ENCODE measurements around the gene PLEK2. TPM values are rescaled to one million over a fixed set of nuclear protein-coding genes. Genes with fewer than 3 reads are reported as not detected.

PLEK2 gene
- total and polyA plus RNA-seq, 2 experiments from 2014 or later = 1.0 to 2.2 TPM

DNA sequence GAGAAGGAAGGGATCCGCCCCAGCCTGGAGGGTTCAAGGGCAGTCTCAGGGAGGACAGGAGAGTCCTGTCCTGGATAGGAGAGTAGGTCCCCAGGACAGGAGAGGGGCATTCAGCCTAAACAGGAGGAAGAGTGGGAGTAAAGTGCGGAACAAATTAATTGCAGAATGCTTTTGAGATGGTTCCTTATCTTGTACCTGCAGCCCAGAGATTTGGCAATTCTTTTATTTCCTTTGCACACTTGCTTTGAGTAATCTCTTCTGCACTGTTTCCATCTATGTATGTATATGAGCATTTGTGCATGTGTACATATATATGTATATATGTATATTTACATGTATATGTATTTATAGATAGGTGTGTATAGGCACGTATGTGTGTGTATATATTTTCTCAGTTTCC is 22.7 kb downstream of the PLEK2 start (continued):
- TF ChIP-seq, protein P1, sequence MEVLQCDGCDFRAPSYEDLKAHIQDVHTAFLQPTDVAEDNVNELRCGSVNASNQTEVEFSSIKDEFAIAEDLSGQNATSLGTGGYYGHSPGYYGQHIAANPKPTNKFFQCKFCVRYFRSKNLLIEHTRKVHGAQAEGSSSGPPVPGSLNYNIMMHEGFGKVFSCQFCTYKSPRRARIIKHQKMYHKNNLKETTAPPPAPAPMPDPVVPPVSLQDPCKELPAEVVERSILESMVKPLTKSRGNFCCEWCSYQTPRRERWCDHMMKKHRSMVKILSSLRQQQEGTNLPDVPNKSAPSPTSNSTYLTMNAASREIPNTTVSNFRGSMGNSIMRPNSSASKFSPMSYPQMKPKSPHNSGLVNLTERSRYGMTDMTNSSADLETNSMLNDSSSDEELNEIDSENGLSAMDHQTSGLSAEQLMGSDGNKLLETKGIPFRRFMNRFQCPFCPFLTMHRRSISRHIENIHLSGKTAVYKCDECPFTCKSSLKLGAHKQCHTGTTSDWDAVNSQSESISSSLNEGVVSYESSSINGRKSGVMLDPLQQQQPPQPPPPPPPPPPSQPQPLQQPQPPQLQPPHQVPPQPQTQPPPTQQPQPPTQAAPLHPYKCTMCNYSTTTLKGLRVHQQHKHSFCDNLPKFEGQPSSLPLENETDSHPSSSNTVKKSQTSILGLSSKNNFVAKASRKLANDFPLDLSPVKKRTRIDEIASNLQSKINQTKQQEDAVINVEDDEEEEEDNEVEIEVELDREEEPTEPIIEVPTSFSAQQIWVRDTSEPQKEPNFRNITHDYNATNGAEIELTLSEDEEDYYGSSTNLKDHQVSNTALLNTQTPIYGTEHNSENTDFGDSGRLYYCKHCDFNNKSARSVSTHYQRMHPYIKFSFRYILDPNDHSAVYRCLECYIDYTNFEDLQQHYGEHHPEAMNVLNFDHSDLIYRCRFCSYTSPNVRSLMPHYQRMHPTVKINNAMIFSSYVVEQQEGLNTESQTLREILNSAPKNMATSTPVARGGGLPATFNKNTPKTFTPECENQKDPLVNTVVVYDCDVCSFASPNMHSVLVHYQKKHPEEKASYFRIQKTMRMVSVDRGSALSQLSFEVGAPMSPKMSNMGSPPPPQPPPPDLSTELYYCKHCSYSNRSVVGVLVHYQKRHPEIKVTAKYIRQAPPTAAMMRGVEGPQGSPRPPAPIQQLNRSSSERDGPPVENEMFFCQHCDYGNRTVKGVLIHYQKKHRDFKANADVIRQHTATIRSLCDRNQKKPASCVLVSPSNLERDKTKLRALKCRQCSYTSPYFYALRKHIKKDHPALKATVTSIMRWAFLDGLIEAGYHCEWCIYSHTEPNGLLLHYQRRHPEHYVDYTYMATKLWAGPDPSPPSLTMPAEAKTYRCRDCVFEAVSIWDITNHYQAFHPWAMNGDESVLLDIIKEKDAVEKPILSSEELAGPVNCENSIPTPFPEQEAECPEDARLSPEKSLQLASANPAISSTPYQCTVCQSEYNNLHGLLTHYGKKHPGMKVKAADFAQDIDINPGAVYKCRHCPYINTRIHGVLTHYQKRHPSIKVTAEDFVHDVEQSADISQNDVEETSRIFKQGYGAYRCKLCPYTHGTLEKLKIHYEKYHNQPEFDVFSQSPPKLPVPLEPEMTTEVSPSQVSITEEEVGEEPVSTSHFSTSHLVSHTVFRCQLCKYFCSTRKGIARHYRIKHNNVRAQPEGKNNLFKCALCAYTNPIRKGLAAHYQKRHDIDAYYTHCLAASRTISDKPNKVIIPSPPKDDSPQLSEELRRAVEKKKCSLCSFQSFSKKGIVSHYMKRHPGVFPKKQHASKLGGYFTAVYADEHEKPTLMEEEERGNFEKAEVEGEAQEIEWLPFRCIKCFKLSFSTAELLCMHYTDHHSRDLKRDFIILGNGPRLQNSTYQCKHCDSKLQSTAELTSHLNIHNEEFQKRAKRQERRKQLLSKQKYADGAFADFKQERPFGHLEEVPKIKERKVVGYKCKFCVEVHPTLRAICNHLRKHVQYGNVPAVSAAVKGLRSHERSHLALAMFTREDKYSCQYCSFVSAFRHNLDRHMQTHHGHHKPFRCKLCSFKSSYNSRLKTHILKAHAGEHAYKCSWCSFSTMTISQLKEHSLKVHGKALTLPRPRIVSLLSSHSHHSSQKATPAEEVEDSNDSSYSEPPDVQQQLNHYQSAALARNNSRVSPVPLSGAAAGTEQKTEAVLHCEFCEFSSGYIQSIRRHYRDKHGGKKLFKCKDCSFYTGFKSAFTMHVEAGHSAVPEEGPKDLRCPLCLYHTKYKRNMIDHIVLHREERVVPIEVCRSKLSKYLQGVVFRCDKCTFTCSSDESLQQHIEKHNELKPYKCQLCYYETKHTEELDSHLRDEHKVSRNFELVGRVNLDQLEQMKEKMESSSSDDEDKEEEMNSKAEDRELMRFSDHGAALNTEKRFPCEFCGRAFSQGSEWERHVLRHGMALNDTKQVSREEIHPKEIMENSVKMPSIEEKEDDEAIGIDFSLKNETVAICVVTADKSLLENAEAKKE (CRISPR knock-in tag; IDR thresholded peaks at IDR 0.05) = no peak
- TF ChIP-seq ZNF114 (CRISPR knock-in tag; IDR thresholded peaks at IDR 0.05) (no peak), EZH2 (IDR thresholded peaks at IDR 0.05; ENCODE audit: low read depth, unreplicated experiment) (no peak), REST (IDR thresholded peaks at IDR 0.05; ENCODE audit: unreplicated experiment) (no peak), NANOG (IDR thresholded peaks at IDR 0.05; ENCODE audit: borderline replicate concordance) (no peak), ETS1 (IDR thresholded peaks at IDR 0.05) (no peak), ZNF331 (CRISPR knock-in tag; IDR thresholded peaks at IDR 0.05; ENCODE audit: low read depth) (no peak)
